ENCODE measurements around the gene CEBPZ. TPM values are rescaled to one million over a fixed set of nuclear protein-coding genes. Genes with fewer than 3 reads are reported as not detected.

Gene CEBPZ
- total RNA-seq, 1 donor from 2014 or later = 41.2 TPM

DNA sequence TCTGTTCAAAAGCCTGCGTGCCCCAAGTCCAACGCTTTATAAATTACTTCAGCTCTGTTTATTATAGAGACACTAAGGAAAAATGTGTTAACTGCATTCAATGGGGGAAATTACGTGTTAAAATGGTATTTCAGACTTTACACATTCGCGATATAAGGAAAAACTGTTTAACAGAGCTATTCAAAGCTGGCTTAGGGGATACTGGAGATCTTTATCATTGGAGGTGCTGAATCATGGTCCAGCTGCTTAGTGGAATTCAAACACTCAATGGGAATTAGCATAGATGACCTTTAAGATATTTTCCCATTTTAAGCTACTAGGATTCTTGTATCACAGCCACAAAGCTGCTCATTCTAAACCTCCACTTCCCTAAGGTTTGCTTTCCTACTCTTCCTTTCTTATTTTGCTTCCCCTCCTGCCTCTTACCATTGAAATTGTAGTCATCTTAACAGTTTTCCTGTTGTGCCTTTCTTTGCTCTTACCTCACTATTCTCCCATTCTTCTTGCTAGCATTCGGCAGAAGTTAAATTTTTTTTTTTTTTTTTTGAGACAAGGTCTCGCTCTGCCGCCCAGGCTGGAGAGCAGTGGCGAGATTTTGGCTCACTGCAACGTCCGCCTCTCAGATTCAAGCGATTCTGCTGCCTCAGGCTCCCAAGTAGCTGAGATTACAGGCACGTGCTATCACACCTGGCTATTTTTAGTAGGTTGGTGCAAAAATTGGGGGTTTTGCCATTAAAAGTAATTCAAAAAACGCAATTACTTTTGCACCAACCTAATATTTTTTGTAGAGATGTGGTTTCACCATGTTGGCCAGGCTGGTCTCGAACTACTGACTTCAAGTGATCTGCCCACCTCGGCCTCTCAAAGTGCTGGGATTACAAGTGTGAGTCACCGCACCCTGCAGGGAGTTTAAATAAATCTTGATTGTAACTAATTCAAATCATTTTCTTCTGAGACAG, 49.4 kb downstream of the CEBPZ start:
- Mint-ChIP-seq H3K9me3 (ENCODE audit: unreplicated experiment) (no peaks in the 10 kb centered on the region), H3K27me3 (ENCODE audit: unreplicated experiment) (no peaks in the 10 kb centered on the region), H3K36me3 (ENCODE audit: low read depth, unreplicated experiment) (no peaks in the 10 kb centered on the region), H3K4me3 (ENCODE audit: unreplicated experiment) (no peak overlapping the region), H3K4me1 (ENCODE audit: unreplicated experiment) (peaks cover 7% of the 10 kb centered on the region), H3K27ac (ENCODE audit: unreplicated experiment) (peak overlapping the region; percentile 58)
- TF ChIP-seq, protein P1, sequence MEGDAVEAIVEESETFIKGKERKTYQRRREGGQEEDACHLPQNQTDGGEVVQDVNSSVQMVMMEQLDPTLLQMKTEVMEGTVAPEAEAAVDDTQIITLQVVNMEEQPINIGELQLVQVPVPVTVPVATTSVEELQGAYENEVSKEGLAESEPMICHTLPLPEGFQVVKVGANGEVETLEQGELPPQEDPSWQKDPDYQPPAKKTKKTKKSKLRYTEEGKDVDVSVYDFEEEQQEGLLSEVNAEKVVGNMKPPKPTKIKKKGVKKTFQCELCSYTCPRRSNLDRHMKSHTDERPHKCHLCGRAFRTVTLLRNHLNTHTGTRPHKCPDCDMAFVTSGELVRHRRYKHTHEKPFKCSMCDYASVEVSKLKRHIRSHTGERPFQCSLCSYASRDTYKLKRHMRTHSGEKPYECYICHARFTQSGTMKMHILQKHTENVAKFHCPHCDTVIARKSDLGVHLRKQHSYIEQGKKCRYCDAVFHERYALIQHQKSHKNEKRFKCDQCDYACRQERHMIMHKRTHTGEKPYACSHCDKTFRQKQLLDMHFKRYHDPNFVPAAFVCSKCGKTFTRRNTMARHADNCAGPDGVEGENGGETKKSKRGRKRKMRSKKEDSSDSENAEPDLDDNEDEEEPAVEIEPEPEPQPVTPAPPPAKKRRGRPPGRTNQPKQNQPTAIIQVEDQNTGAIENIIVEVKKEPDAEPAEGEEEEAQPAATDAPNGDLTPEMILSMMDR (IDR thresholded peaks at IDR 0.05; ENCODE audit: unreplicated experiment) = no peak
- DNase-seq (ENCODE audit: low spot score) = no peak

DNA sequence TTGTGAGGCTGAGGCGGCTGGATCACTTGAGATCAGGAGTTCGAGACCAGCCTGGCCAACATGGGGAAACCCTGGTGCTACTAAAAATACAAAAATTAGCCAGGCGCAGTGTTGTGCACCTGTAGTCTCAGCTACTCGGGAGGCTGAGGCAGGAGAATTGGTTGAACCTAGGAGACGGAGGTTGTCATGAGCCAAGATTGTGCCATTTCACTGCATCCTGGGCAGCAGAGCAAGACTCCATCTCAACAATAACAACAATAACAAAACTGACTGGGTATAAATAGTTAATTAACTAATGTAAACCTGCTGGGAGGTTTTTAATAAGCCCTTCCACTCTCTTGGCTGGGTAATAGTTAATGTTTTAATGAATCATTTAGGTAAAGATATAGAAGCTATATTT, 50.8 kb downstream of the CEBPZ start:
- peaks cover 7% of the 10 kb centered on the region for H3K4me1 Mint-ChIP-seq (ENCODE audit: unreplicated experiment)
- no peak overlapping the region for H3K4me3 Mint-ChIP-seq (ENCODE audit: unreplicated experiment)
- no peaks in the 10 kb centered on the region for H3K36me3 Mint-ChIP-seq (ENCODE audit: low read depth, unreplicated experiment)
- TF ChIP-seq, protein P1 (IDR thresholded peaks at IDR 0.05; ENCODE audit: unreplicated experiment) = no peak
- no peak for DNase-seq (ENCODE audit: low spot score)
- H3K27me3 Mint-ChIP-seq (ENCODE audit: unreplicated experiment) = no peaks in the 10 kb centered on the region
- no peak overlapping the region for H3K27ac Mint-ChIP-seq (ENCODE audit: unreplicated experiment)
- H3K9me3 Mint-ChIP-seq (ENCODE audit: unreplicated experiment) = no peaks in the 10 kb centered on the region

DNA sequence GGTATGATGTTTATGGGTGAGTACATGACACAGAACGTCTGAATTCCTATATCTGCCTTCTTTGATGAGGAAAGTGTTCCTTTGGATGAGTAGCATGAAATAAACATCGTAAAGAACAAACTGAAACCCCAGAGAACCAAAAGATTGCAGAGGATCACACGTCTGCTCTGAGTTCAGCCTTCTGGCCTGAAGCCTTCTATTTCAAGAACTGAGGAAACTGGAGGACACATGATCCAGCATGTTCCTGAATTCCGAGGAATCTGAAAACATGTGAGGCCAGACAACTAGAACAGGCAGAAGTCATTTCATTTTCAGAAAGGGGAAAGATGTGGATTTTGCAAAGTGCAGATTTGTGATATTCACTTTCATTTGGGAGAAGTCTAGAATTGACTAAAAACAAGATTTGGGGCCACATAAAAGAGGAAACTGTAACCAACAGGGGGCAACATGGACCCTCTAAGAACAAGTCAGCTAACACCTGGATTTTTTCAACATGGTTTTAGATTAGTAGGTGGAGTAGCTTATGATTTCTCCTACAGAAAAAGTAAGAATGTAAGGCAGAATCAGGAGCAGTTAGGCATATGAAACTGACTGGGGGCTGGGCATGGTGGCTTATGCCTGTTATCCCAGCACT, 51.3 kb downstream of the CEBPZ start:
- DNase-seq (ENCODE audit: low spot score) = no peak
- H3K9me3 Mint-ChIP-seq (ENCODE audit: unreplicated experiment) = no peaks in the 10 kb centered on the region
- no peak overlapping the region for H3K4me3 Mint-ChIP-seq (ENCODE audit: unreplicated experiment)
- H3K27me3 Mint-ChIP-seq (ENCODE audit: unreplicated experiment) = no peaks in the 10 kb centered on the region
- peaks cover 7% of the 10 kb centered on the region for H3K4me1 Mint-ChIP-seq (ENCODE audit: unreplicated experiment)
- TF ChIP-seq, protein P1 (IDR thresholded peaks at IDR 0.05; ENCODE audit: unreplicated experiment) = no peak
- H3K27ac Mint-ChIP-seq (ENCODE audit: unreplicated experiment) = no peak overlapping the region
- H3K36me3 Mint-ChIP-seq (ENCODE audit: low read depth, unreplicated experiment) = no peaks in the 10 kb centered on the region

DNA sequence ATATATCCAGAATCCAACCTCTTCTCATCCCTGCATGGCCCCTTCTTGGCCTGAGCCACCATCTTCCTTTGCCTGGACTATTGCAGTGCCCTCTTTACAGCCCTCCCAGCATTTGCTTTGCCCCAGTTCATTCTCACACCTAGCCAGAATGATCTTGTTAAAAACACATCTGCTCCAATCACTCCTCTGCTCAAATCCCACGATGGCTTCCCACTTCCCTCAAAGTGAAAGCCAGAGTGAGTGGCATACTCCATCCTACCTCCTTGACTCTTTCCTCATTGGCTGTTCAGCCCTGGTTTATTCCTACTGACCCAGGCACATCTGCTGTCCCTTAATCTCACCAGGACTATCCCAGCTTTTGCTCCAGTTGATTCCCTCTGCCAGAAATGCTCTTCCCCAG, 57.7 kb downstream of the CEBPZ start:
- no peak for DNase-seq (ENCODE audit: low spot score)
- no peak overlapping the region for H3K27ac Mint-ChIP-seq (ENCODE audit: unreplicated experiment)
- H3K36me3 Mint-ChIP-seq (ENCODE audit: low read depth, unreplicated experiment) = no peaks in the 10 kb centered on the region
- H3K4me3 Mint-ChIP-seq (ENCODE audit: unreplicated experiment) = no peak overlapping the region
- H3K9me3 Mint-ChIP-seq (ENCODE audit: unreplicated experiment) = no peaks in the 10 kb centered on the region
- H3K4me1 Mint-ChIP-seq (ENCODE audit: unreplicated experiment) = no peaks in the 10 kb centered on the region
- H3K27me3 Mint-ChIP-seq (ENCODE audit: unreplicated experiment) = no peaks in the 10 kb centered on the region
- TF ChIP-seq, protein P1 (IDR thresholded peaks at IDR 0.05; ENCODE audit: unreplicated experiment) = no peak

DNA sequence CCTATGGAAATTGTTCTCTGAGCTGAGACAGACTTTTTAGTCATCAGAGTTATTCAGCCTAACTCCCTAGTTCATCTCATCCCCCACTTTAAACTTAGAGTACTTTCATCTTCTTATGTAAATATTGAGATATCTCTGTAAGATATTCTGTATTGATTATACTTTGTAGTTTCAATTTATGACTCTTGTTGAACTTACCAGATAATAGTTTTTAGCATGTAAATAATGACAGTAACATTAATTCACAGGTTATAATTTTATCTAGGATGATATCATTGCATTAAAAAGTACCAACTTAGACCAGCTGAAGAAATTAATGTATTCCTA, 59.8 kb downstream of the CEBPZ start:
- TF ChIP-seq, protein P1 (IDR thresholded peaks at IDR 0.05; ENCODE audit: unreplicated experiment) = no peak
- no peaks in the 10 kb centered on the region for H3K9me3 Mint-ChIP-seq (ENCODE audit: unreplicated experiment)
- H3K27me3 Mint-ChIP-seq (ENCODE audit: unreplicated experiment) = no peaks in the 10 kb centered on the region
- no peak for DNase-seq (ENCODE audit: low spot score)
- H3K27ac Mint-ChIP-seq (ENCODE audit: unreplicated experiment) = no peak overlapping the region
- H3K4me3 Mint-ChIP-seq (ENCODE audit: unreplicated experiment) = no peak overlapping the region
- no peaks in the 10 kb centered on the region for H3K36me3 Mint-ChIP-seq (ENCODE audit: low read depth, unreplicated experiment)
- no peaks in the 10 kb centered on the region for H3K4me1 Mint-ChIP-seq (ENCODE audit: unreplicated experiment)
